ENCODE results near the gene FCRL5.
"Not testable (repeated sequence)": the region's sequence is repeated elsewhere in the genome, so short reads cannot be mapped to it uniquely, and the experiment has no call there.

The FCRL5 gene

GRCh38 chr1:157495285-157495684 is 57.0 kb downstream of the FCRL5 start:
- no peak overlapping the region for H3K4me3 ChIP-seq (ENCODE audit: control insufficient read depth, low read depth, low read length)
- no peak for TF ChIP-seq CTCF (IDR thresholded peaks at IDR 0.05; ENCODE audit: control insufficient read depth, insufficient read depth, low read depth, low read length, missing control alignments)
- no peak for DNase-seq (ENCODE audit: low read depth)

DNA sequence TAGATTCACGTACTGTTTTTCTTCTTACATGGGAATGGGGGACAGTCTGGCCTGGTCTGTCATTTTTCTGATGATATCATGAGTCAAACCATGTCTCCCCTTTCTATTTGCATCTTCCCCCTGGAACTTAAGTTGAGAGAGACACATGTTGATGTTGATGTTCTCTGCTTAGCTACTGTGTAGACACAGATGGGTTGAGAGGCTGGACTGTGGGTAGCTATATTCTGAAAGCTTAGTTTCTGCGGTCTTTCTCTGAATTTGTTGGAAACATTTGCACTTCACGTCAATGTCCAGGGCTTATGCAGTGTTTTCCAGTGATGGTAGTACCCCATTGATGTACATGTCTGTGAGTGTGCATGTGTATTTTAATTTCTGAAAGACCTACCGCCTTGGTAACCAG is 58.2 kb downstream of the FCRL5 start:
- no peak overlapping the region for H3K4me3 ChIP-seq (ENCODE audit: control insufficient read depth, low read depth, low read length)
- DNase-seq (ENCODE audit: low read depth): no peak
- TF ChIP-seq CTCF (IDR thresholded peaks at IDR 0.05; ENCODE audit: control insufficient read depth, insufficient read depth, low read depth, low read length, missing control alignments): no peak

DNA sequence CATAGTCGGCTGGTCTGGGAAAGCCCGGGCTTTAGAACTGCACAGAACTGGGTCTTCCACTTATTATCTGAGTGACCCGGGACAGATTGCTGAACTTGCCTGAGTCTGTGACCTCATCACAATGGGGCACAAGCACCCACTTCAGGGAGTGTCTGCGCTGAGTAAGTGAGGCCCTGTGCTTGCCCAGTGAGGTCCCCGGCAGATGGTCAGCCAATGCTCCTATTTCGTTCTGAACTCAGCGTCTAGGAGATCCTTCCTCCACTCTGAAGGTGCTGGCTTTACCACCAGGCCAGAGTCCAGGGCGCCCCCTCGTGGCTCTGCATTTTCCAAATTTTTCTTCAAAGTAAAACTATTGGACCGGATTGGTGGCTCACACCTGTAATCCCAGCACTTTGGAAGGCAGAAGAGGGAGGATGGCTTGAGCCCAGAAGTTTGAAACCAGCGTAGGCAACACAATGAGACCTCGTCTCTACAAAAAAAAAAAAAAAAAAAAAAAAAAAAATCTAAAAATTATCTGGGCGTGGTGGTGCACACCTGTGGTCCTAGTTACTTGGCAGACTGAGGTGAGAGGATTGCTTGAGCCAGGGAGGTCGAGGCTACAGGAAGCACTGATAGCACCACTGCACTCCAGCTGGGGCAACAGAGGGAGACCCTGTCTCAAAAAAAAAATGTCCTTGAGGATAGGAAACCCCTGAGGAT is 61.7 kb downstream of the FCRL5 start:
- no peak for DNase-seq (ENCODE audit: low read depth)
- peak; percentile 77 for TF ChIP-seq CTCF (IDR thresholded peaks at IDR 0.05; ENCODE audit: control insufficient read depth, insufficient read depth, low read depth, low read length, missing control alignments)
- H3K4me3 ChIP-seq (ENCODE audit: control insufficient read depth, low read depth, low read length): no peak overlapping the region

DNA sequence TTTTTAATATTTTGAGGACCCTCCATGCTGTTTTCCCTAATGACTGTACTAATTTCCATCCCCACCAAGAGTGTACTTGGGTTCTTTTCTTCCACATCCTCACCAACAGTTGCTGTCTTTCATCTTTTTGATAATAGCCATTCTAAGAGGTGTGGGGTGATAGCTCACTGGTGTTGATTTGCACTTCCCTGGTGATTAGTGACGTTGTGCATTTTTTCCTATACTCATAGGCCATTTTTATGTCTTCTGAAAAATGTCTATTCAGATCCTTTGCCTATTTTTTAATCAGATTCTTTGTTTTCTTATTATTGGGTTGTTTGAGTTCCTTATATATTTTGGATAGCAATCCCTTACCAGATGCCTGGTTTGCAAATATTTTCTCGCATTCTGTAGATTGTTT is 64.2 kb downstream of the FCRL5 start:
- no peak for DNase-seq (ENCODE audit: low read depth)
- H3K4me3 ChIP-seq (ENCODE audit: control insufficient read depth, low read depth, low read length): no peak overlapping the region
- no peak for TF ChIP-seq CTCF (IDR thresholded peaks at IDR 0.05; ENCODE audit: control insufficient read depth, insufficient read depth, low read depth, low read length, missing control alignments)

DNA sequence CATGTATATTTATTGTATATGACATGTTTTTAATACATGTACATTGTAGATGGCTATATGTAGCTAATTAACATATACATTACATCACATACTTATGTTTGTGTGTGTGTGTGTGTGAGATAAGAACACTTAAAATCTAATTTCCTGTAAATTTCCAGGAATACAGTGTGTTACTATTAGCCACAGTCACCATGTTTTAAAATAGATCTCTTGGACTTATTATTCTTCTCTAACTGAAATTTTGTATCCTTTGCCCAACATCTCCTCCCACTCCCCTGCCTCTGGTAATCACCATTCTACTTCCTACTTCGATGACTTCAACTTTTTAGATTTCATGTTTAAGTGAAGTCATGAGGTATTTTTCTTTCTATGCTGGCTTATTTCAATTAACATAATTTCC is 64.8 kb downstream of the FCRL5 start:
- no peak overlapping the region for H3K4me3 ChIP-seq (ENCODE audit: control insufficient read depth, low read depth, low read length)
- no peak for DNase-seq (ENCODE audit: low read depth)
- TF ChIP-seq CTCF (IDR thresholded peaks at IDR 0.05; ENCODE audit: control insufficient read depth, insufficient read depth, low read depth, low read length, missing control alignments): no peak

DNA sequence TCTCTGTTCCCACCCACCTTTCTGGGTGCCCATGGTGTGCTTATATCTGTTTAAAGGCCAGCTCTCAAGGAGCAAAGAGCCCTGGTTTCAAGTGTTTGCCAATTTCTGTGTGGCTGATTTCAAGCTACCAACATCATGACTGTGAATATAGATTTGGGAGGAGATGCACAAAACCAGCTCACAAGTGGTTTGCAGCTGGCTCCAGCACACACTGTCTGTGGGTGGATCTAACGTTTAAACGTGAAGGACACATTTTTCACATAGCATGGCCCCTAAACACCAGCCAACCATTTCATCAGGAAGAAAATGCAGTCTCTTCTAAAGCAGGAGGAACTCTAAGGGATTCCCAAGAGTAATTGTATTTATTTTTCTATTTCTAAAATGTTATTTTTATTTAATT is 65.2 kb downstream of the FCRL5 start:
- no peak for TF ChIP-seq CTCF (IDR thresholded peaks at IDR 0.05; ENCODE audit: control insufficient read depth, insufficient read depth, low read depth, low read length, missing control alignments)
- no peak overlapping the region for H3K4me3 ChIP-seq (ENCODE audit: control insufficient read depth, low read depth, low read length)
- DNase-seq (ENCODE audit: low read depth): no peak

GRCh38 chr1:157486400-157486799 is 65.9 kb downstream of the FCRL5 start:
- H3K4me3 ChIP-seq (ENCODE audit: control insufficient read depth, low read depth, low read length); DNase-seq (ENCODE audit: low read depth): not testable (repeated sequence)

All from AG09309 (cell line).